Left lung (tissue), 10 donors: ENCODE measurements around the gene AGAP1. TPM values are rescaled to one million over a fixed set of nuclear protein-coding genes. Genes with fewer than 3 reads are reported as not detected.
A peak's percentile ranks its signal among the peaks of the same experiment; 100 is the strongest.

Experiments used
- ATAC-seq: fragments of 200-7000 bp; cut with Tn5 transposase; one replicate; pipeline ENCODE4 v1.9.1; 2020; ENCODE audit warnings: moderate library complexity
- DNase-seq, 4 donors: peaks; one replicate each; pipeline ENCODE4 v3.0.0-alpha.2; 2013 to 2020
- H3K27ac ChIP-seq, 2 donors: fragments of 200-600 bp; sonication (generic) in 1 of 2; one replicate each; pipeline versions ENCODE4 v1.5.0 to v1.8.0; 2020 to 2021
- H3K27me3 ChIP-seq, 2 donors: fragments of 200-600 bp; sonication (generic) in 1 of 2; one replicate each; pipeline versions ENCODE4 v1.5.0 to v1.8.0; 2020 to 2021
- H3K36me3 ChIP-seq, 2 donors: fragments of 200-600 bp; sonication (generic) in 1 of 2; one replicate each; pipeline versions ENCODE4 v1.5.0 to v1.8.0; 2020 to 2021
- H3K4me1 ChIP-seq, 2 donors: fragments of 200-600 bp; one replicate each; pipeline ENCODE4 v1.8.0; 2021
- H3K4me3 ChIP-seq, 2 donors: fragments of 200-600 bp; sonication (generic) in 1 of 2; one replicate each; pipeline versions ENCODE4 v1.5.0 to v1.8.0; 2020 to 2021; ENCODE audit warnings: mild to moderate bottlenecking in 1 of 2
- H3K9me3 ChIP-seq, 2 donors: fragments of 200-600 bp; sonication (generic) in 1 of 2; one replicate each; pipeline versions ENCODE4 v1.5.0 to v1.8.0; 2020 to 2021
- CTCF ChIP-seq, 2 donors: fragments of 200-600 bp; sonication (generic) in 1 of 2; IDR thresholded peaks; one replicate each; pipeline versions ENCODE4 v1.5.0 to v1.8.0; 2021; ENCODE audit warnings: antibody characterized with exemption in 2 of 2
- intact Hi-C, 2 donors: fragments of 100-400 bp; cut with DNase I; formaldehyde crosslinking; loops; one replicate each; pipeline versions ENCODE4 v1.11.2 to v1.14.2; 2022
- polyA plus RNA-seq, 6 donors: library from polyadenylated mRNA; unstranded; fragments of 120-200 nt; gene quantifications; one replicate each; pipeline ENCODE4 v1.2.1, GENCODE V29; 2013; ENCODE audit not compliant: insufficient read length in 6 of 6
- total RNA-seq, 2 donors: library from RNA; stranded (reverse); fragmentation: NEBNext Ultra II Directional; extraction: Animal tissue kit (Norgen Biotek cat#: 25700); gene quantifications; one replicate each; pipeline ENCODE4 v1.2.1, GENCODE V29; 2021
- donor health status: DM: no; HTN: yes; CAD: no.
- donor health status: DM: no; HTN: no; CAD: no.

The AGAP1 gene
- total and polyA plus RNA-seq, 8 donors, result 13.1 to 25.4 (median 22.4) TPM

GRCh38 chr2:235501673-235502031, 7.8 kb downstream of the AGAP1 start:
- peaks cover 0 to 26% of the 10 kb centered on the region in 2 donors for H3K27me3 ChIP-seq
- H3K4me3 ChIP-seq, result no peak overlapping the region
- DNase-seq (no peak), ATAC-seq (no peak)
- no peaks in the 10 kb centered on the region for H3K9me3 ChIP-seq
- peaks cover 3 to 42% of the 10 kb centered on the region in 2 donors for H3K4me1 ChIP-seq
- no peaks in the 10 kb centered on the region for H3K36me3 ChIP-seq
- H3K27ac ChIP-seq, result peak overlapping the region in 1 of 2 donors; percentile 35
- intact Hi-C loops, result no loop called here
- TF ChIP-seq CTCF (IDR thresholded peaks at IDR 0.05), result no peak

- TF ChIP-seq CTCF (IDR thresholded peaks at IDR 0.05), result no peak
- H3K4me3 ChIP-seq, result no peak overlapping the region
- ATAC-seq (no peak), DNase-seq (no peak)
- peaks cover 3 to 39% of the 10 kb centered on the region in 2 donors for H3K4me1 ChIP-seq
- no peaks in the 10 kb centered on the region for H3K9me3 ChIP-seq
- peak overlapping the region in 1 of 2 donors; percentile 23 for H3K27ac ChIP-seq
- H3K36me3 ChIP-seq, result no peaks in the 10 kb centered on the region
- intact Hi-C loops, result no loop called here
- peaks cover 0 to 19% of the 10 kb centered on the region in 2 donors for H3K27me3 ChIP-seq
These were observed 8.5 kb downstream of the AGAP1 start for GRCh38 chr2:235502336-235502735.

GRCh38 chr2:235504441-235505180, 10.8 kb downstream of the AGAP1 start:
- DNase-seq (peak in 1 of 4 donors; percentile 36), ATAC-seq (no peak)
- Histone ChIP-seq H3K36me3 (no peaks in the 10 kb centered on the region), H3K9me3 (no peaks in the 10 kb centered on the region), H3K4me3 (no peak overlapping the region), H3K27ac (peak overlapping the region in 1 of 2 donors; percentile 55), H3K27me3 (peaks cover 0 to 17% of the 10 kb centered on the region in 2 donors), H3K4me1 (peaks cover 3 to 39% of the 10 kb centered on the region in 2 donors)
- no peak for TF ChIP-seq CTCF (IDR thresholded peaks at IDR 0.05)
- intact Hi-C loops, result no loop called here

- Histone ChIP-seq H3K36me3 (no peaks in the 10 kb centered on the region), H3K27ac (peak overlapping the region in 1 of 2 donors; percentile 55), H3K27me3 (peaks cover 0 to 17% of the 10 kb centered on the region in 2 donors), H3K4me3 (no peak overlapping the region), H3K9me3 (no peaks in the 10 kb centered on the region), H3K4me1 (peaks cover 3 to 39% of the 10 kb centered on the region in 2 donors)
- intact Hi-C loops, result no loop called here
- DNase-seq (no peak), ATAC-seq (peak; percentile 8)
- no peak for TF ChIP-seq CTCF (IDR thresholded peaks at IDR 0.05)
These were observed 11.4 kb downstream of the AGAP1 start for GRCh38 chr2:235505181-235505741.

- Histone ChIP-seq H3K4me3 (no peak overlapping the region), H3K36me3 (no peaks in the 10 kb centered on the region), H3K27me3 (peaks cover 0 to 12% of the 10 kb centered on the region in 2 donors), H3K9me3 (no peaks in the 10 kb centered on the region), H3K27ac (no peak overlapping the region), H3K4me1 (peaks cover 3 to 35% of the 10 kb centered on the region in 2 donors)
- intact Hi-C loops, result no loop called here
- ATAC-seq (peak; percentile 27), DNase-seq (no peak)
- no peak for TF ChIP-seq CTCF (IDR thresholded peaks at IDR 0.05)
These were observed 12.6 kb downstream of the AGAP1 start for GRCh38 chr2:235506291-235506996.
